C4-2B (cell line): Measurements from ENCODE around the gene MGMT.

Experiments used
- CTCF ChIP-seq: fragments of 450-650 bp; conservative IDR thresholded peaks from 2 replicates; pipeline ENCODE4 v1.5.1; 2017; ENCODE audit warnings: mild to moderate bottlenecking
- ZFX ChIP-seq: fragments of 450-650 bp; IDR thresholded peaks from 2 replicates; pipeline ENCODE4 v1.6.1; 2017

- TF ChIP-seq CTCF (no peak), ZFX (no peak)
Measured at GRCh38 chr10:129615921-129616525, 149.0 kb downstream of the MGMT start.
